Left ventricle myocardium superior (tissue), 1 donor: ENCODE measurements around the gene GRPR. TPM values are rescaled to one million over a fixed set of nuclear protein-coding genes. Genes with fewer than 3 reads are reported as not detected.
"Not testable (repeated sequence)": the region's sequence is repeated elsewhere in the genome, so short reads cannot be mapped to it uniquely, and the experiment has no call there.

Experiments
- ATAC-seq: fragments of 200-7000 bp; cut with Tn5 transposase; one replicate; pipeline ENCODE4 v1.9.1; 2020; ENCODE audit warnings: mild to moderate bottlenecking, moderate library complexity
- DNase-seq: peaks from one replicate; pipeline ENCODE4 v3.0.0-alpha.2; 2020
- intact Hi-C: fragments of 100-400 bp; cut with micrococcal nuclease; formaldehyde crosslinking; loops from one replicate; pipeline ENCODE4 v1.11.0; 2022
- total RNA-seq: library from RNA; stranded (reverse); fragmentation: NEBNext Ultra II Directional; extraction: Animal tissue kit (Norgen Biotek cat#: 25700); gene quantifications from one replicate; pipeline ENCODE4 v1.2.1, GENCODE V29; 2021
- donor health status: DM: no; HTN: yes; CAD: no; lungs with severe emphysema.

The GRPR gene
- total RNA-seq, 1 donor from 2014 or later, result 0.22 TPM

GRCh38 chrX:16171944-16172343 lies 48.6 kb downstream of the GRPR start:
- no peak for ATAC-seq
- no peak for DNase-seq
- intact Hi-C loops, result no loop called here

- intact Hi-C loops, result no loop called here
- ATAC-seq (no peak), DNase-seq (no peak)
Observed at GRCh38 chrX:16172391-16172790, 49.0 kb downstream of the GRPR start.

- intact Hi-C loops, result no loop called here
- no peak for DNase-seq
Observed at GRCh38 chrX:16175329-16176061, 52.1 kb downstream of the GRPR start.

GRCh38 chrX:16177260-16177659 lies 53.9 kb downstream of the GRPR start:
- no peak for DNase-seq
- intact Hi-C loops, result no loop called here
- ATAC-seq, result no peak

More at GRCh38 chrX:16175329-16176061, 52.1 kb downstream of the GRPR start:
- no peak for ATAC-seq

- intact Hi-C loops, DNase-seq, ATAC-seq: not testable (repeated sequence)
Observed at GRCh38 chrX:16183843-16184242, 60.5 kb downstream of the GRPR start.

GRCh38 chrX:16185725-16186136 lies 62.4 kb downstream of the GRPR start:
- intact Hi-C loops, result no loop called here
- DNase-seq (no peak), ATAC-seq (no peak)

GRCh38 chrX:16186380-16187007 lies 63.1 kb downstream of the GRPR start:
- ATAC-seq (no peak), DNase-seq (no peak)
- intact Hi-C loops, result no loop called here

- no peak for ATAC-seq
- intact Hi-C loops, result no loop called here
- no peak for DNase-seq
Observed at GRCh38 chrX:16187024-16187760, 63.8 kb downstream of the GRPR start.

GRCh38 chrX:16188687-16189086 lies 65.3 kb downstream of the GRPR start:
- ATAC-seq, result no peak
- no peak for DNase-seq

GRCh38 chrX:16191605-16192004 lies 68.2 kb downstream of the GRPR start:
- DNase-seq, result no peak
- intact Hi-C loops, result no loop called here
- ATAC-seq, result no peak

More at GRCh38 chrX:16188687-16189086, 65.3 kb downstream of the GRPR start:
- intact Hi-C loops, result no loop called here

- intact Hi-C loops, result no loop called here
- no peak for ATAC-seq
- DNase-seq, result no peak
Observed at GRCh38 chrX:16196829-16197228, 73.5 kb downstream of the GRPR start.

GRCh38 chrX:16199343-16199742 lies 76.0 kb downstream of the GRPR start:
- no peak for DNase-seq

GRCh38 chrX:16202943-16203342 lies 79.6 kb downstream of the GRPR start:
- no peak for ATAC-seq
- intact Hi-C loops, result no loop called here

More at GRCh38 chrX:16199343-16199742, 76.0 kb downstream of the GRPR start:
- intact Hi-C loops, result no loop called here
- ATAC-seq, result no peak

More at GRCh38 chrX:16202943-16203342, 79.6 kb downstream of the GRPR start:
- DNase-seq, result no peak

Other genes starting within 250 kb of the GRPR start
- not detected for gene MAGEB17, start 43.9 kb downstream of the GRPR start, total RNA-seq